ENCODE results near the gene SPEM1. TPM values are rescaled to one million over a fixed set of nuclear protein-coding genes. Genes with fewer than 3 reads are reported as not detected.

Gene SPEM1
- total and polyA plus RNA-seq, 4 donors, result not detected

GRCh38 chr17:7370853-7371252 lies 49.3 kb upstream of the SPEM1 start:
- no peak overlapping the region for H3K9ac ChIP-seq (ENCODE audit: low read depth in 1 of 2, low read length in 2 of 2)
- WGBS, result 85% methylated on average over 4 of the region's 4 CpGs
- no peaks in the 10 kb centered on the region for H3K4me1 ChIP-seq (ENCODE audit: control insufficient read depth in 4 of 4, insufficient read depth in 4 of 4, low read length in 3 of 4)
- no peak overlapping the region for H3K4me3 ChIP-seq (ENCODE audit: low read depth in 1 of 3, low read length in 3 of 3)
- no peak for DNase-seq (ENCODE audit: low spot score)
- TF ChIP-seq YY1 (IDR thresholded peaks at IDR 0.05) (no peak), NR2F2 (IDR thresholded peaks at IDR 0.05) (no peak), ATF3 (IDR thresholded peaks at IDR 0.05) (no peak), RXRA (IDR thresholded peaks at IDR 0.05) (no peak), FOXA1 (IDR thresholded peaks at IDR 0.05) (no peak), SP1 (IDR thresholded peaks at IDR 0.05) (no peak), JUND (IDR thresholded peaks at IDR 0.05) (no peak), ZBTB33 (IDR thresholded peaks at IDR 0.05) (no peak), TAF1 (conservative IDR thresholded peaks at IDR 0.05) (no peak), FOXA2 (IDR thresholded peaks at IDR 0.05) (no peak), HNF4G (IDR thresholded peaks at IDR 0.05) (no peak), EGR1 (IDR thresholded peaks at IDR 0.05; ENCODE audit: low read depth in 2 of 2) (no peak), RAD21 (IDR thresholded peaks at IDR 0.05) (no peak)
- TF ChIP-seq, protein P1, sequence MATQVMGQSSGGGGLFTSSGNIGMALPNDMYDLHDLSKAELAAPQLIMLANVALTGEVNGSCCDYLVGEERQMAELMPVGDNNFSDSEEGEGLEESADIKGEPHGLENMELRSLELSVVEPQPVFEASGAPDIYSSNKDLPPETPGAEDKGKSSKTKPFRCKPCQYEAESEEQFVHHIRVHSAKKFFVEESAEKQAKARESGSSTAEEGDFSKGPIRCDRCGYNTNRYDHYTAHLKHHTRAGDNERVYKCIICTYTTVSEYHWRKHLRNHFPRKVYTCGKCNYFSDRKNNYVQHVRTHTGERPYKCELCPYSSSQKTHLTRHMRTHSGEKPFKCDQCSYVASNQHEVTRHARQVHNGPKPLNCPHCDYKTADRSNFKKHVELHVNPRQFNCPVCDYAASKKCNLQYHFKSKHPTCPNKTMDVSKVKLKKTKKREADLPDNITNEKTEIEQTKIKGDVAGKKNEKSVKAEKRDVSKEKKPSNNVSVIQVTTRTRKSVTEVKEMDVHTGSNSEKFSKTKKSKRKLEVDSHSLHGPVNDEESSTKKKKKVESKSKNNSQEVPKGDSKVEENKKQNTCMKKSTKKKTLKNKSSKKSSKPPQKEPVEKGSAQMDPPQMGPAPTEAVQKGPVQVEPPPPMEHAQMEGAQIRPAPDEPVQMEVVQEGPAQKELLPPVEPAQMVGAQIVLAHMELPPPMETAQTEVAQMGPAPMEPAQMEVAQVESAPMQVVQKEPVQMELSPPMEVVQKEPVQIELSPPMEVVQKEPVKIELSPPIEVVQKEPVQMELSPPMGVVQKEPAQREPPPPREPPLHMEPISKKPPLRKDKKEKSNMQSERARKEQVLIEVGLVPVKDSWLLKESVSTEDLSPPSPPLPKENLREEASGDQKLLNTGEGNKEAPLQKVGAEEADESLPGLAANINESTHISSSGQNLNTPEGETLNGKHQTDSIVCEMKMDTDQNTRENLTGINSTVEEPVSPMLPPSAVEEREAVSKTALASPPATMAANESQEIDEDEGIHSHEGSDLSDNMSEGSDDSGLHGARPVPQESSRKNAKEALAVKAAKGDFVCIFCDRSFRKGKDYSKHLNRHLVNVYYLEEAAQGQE (IDR thresholded peaks at IDR 0.05), result no peak
- TF ChIP-seq, protein P2, sequence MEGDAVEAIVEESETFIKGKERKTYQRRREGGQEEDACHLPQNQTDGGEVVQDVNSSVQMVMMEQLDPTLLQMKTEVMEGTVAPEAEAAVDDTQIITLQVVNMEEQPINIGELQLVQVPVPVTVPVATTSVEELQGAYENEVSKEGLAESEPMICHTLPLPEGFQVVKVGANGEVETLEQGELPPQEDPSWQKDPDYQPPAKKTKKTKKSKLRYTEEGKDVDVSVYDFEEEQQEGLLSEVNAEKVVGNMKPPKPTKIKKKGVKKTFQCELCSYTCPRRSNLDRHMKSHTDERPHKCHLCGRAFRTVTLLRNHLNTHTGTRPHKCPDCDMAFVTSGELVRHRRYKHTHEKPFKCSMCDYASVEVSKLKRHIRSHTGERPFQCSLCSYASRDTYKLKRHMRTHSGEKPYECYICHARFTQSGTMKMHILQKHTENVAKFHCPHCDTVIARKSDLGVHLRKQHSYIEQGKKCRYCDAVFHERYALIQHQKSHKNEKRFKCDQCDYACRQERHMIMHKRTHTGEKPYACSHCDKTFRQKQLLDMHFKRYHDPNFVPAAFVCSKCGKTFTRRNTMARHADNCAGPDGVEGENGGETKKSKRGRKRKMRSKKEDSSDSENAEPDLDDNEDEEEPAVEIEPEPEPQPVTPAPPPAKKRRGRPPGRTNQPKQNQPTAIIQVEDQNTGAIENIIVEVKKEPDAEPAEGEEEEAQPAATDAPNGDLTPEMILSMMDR (IDR thresholded peaks at IDR 0.05; ENCODE audit: low read depth, low read length, missing input control), result no peak
- TF ChIP-seq, protein P3, sequence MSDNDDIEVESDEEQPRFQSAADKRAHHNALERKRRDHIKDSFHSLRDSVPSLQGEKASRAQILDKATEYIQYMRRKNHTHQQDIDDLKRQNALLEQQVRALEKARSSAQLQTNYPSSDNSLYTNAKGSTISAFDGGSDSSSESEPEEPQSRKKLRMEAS (IDR thresholded peaks at IDR 0.05), result no peak
- H3K9me3 ChIP-seq (ENCODE audit: control insufficient read depth in 4 of 4, low read length in 3 of 4), result no peaks in the 10 kb centered on the region
- H3K27me3 ChIP-seq (ENCODE audit: control insufficient read depth in 4 of 4, insufficient read depth in 4 of 4, low read length in 3 of 4), result no peaks in the 10 kb centered on the region
- H3K27ac ChIP-seq (ENCODE audit: low read depth in 1 of 2, low read length in 2 of 2), result no peak overlapping the region
- H3K36me3 ChIP-seq (ENCODE audit: control insufficient read depth in 4 of 4, insufficient read depth in 3 of 4, low read depth in 1 of 4, low read length in 3 of 4), result no peaks in the 10 kb centered on the region

- H3K4me3 ChIP-seq (ENCODE audit: low read depth in 1 of 3, low read length in 3 of 3), result no peak overlapping the region
- H3K36me3 ChIP-seq (ENCODE audit: control insufficient read depth in 4 of 4, insufficient read depth in 3 of 4, low read depth in 1 of 4, low read length in 3 of 4), result no peaks in the 10 kb centered on the region
- H3K27ac ChIP-seq (ENCODE audit: low read depth in 1 of 2, low read length in 2 of 2), result no peak overlapping the region
- 89% methylated on average over 2 of the region's 2 CpGs for WGBS
- H3K4me1 ChIP-seq (ENCODE audit: control insufficient read depth in 4 of 4, insufficient read depth in 4 of 4, low read length in 3 of 4), result no peaks in the 10 kb centered on the region
- no peaks in the 10 kb centered on the region for H3K9me3 ChIP-seq (ENCODE audit: control insufficient read depth in 4 of 4, low read length in 3 of 4)
- H3K9ac ChIP-seq (ENCODE audit: low read depth in 1 of 2, low read length in 2 of 2), result no peak overlapping the region
- no peaks in the 10 kb centered on the region for H3K27me3 ChIP-seq (ENCODE audit: control insufficient read depth in 4 of 4, insufficient read depth in 4 of 4, low read length in 3 of 4)
- DNase-seq (ENCODE audit: low spot score), result no peak
- TF ChIP-seq, protein P3 (IDR thresholded peaks at IDR 0.05), result no peak
- TF ChIP-seq RAD21 (IDR thresholded peaks at IDR 0.05), result no peak
- TF ChIP-seq HNF4A (conservative IDR thresholded peaks at IDR 0.05), result no peak
- TF ChIP-seq, protein P2 (IDR thresholded peaks at IDR 0.05; ENCODE audit: low read depth, low read length, missing input control), result no peak
- no peak for TF ChIP-seq HNF4G (IDR thresholded peaks at IDR 0.05)
- TF ChIP-seq NR2F2 (IDR thresholded peaks at IDR 0.05), result no peak
- TF ChIP-seq RXRA (IDR thresholded peaks at IDR 0.05), result no peak
- no peak for TF ChIP-seq GABPA (IDR thresholded peaks at IDR 0.05 in 1 of 2, conservative IDR thresholded peaks at IDR 0.05 in 1 of 2)
- no peak for TF ChIP-seq JUND (IDR thresholded peaks at IDR 0.05)
- TF ChIP-seq ATF3 (IDR thresholded peaks at IDR 0.05), result no peak
- TF ChIP-seq TAF1 (conservative IDR thresholded peaks at IDR 0.05), result no peak
Measured at GRCh38 chr17:7374353-7374752, 45.8 kb upstream of the SPEM1 start.
